ENCODE measurements around the gene ADK.

DNA sequence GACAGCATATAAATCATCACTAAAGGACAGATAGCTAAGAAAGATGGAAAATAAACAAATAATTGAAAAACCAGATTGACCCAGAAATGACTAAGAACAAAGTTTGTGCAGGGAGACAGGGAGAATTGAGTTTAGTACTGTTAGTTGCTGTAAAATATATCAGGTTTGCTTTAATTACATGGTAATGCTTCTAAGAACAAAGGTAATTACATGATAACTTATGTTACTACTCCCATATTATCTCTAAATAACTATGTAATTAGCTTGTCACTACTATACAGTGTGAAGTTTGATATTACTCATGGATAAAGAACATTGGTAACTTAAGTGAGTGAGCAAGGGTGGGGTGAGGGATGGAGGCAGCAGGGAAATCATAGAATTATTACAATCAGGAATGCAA lies 540.1 kb downstream of the ADK start:
- TF ChIP-seq, protein P1, sequence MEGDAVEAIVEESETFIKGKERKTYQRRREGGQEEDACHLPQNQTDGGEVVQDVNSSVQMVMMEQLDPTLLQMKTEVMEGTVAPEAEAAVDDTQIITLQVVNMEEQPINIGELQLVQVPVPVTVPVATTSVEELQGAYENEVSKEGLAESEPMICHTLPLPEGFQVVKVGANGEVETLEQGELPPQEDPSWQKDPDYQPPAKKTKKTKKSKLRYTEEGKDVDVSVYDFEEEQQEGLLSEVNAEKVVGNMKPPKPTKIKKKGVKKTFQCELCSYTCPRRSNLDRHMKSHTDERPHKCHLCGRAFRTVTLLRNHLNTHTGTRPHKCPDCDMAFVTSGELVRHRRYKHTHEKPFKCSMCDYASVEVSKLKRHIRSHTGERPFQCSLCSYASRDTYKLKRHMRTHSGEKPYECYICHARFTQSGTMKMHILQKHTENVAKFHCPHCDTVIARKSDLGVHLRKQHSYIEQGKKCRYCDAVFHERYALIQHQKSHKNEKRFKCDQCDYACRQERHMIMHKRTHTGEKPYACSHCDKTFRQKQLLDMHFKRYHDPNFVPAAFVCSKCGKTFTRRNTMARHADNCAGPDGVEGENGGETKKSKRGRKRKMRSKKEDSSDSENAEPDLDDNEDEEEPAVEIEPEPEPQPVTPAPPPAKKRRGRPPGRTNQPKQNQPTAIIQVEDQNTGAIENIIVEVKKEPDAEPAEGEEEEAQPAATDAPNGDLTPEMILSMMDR (conservative IDR thresholded peaks at IDR 0.05 in 1 of 2, IDR thresholded peaks at IDR 0.05 in 1 of 2; ENCODE audit: low read depth in 1 of 2, low read length in 2 of 2): no peak
- no peak for TF ChIP-seq EZH2 (IDR thresholded peaks at IDR 0.05; ENCODE audit: low read length, missing control alignments)

Data from fibroblast of lung (primary cell).